ENCODE data around the gene GRIP1. TPM values are rescaled to one million over a fixed set of nuclear protein-coding genes. Genes with fewer than 3 reads are reported as not detected.
A peak's percentile ranks its signal among the peaks of the same experiment; 100 is the strongest.

Gene GRIP1
- total RNA-seq, 6 donors from 2014 or later: 0.33 to 5.2 (median 1.7) TPM

- Histone ChIP-seq H3K36me3 (no peaks in the 10 kb centered on the region), H3K27ac (no peak overlapping the region), H3K4me3 (no peak overlapping the region), H3K4me1 (peaks cover 0 to 5% (median 0%) of the 10 kb centered on the region in 4 donors), H3K27me3 (no peaks in the 10 kb centered on the region), H3K9me3 (no peaks in the 10 kb centered on the region)
- WGBS, 2 donors: 78 to 92% methylated on average over 1 of the region's 1 CpG
- ATAC-seq (ENCODE audit: low FRiP score in 2 of 2) (no peak), DNase-seq (no peak)
- TF ChIP-seq POLR2A (IDR thresholded peaks at IDR 0.05): no peak
- no peak for TF ChIP-seq CTCF (IDR thresholded peaks at IDR 0.05)
- no peak for TF ChIP-seq POLR2AphosphoS5 (IDR thresholded peaks at IDR 0.05)
- TF ChIP-seq EP300 (IDR thresholded peaks at IDR 0.05): no peak
These were observed 12.4 kb downstream of the GRIP1 start for GRCh38 chr12:66666481-66666880.

- Histone ChIP-seq H3K27me3 (no peaks in the 10 kb centered on the region), H3K27ac (no peak overlapping the region), H3K4me1 (peaks cover 0 to 5% (median 0%) of the 10 kb centered on the region in 4 donors), H3K36me3 (no peaks in the 10 kb centered on the region), H3K4me3 (no peak overlapping the region), H3K9me3 (no peaks in the 10 kb centered on the region)
- ATAC-seq (ENCODE audit: low FRiP score in 2 of 2) (no peak), DNase-seq (no peak)
- 78 to 87% methylated on average over 3 of the region's 3 CpGs for WGBS, 2 donors
- no peak for TF ChIP-seq POLR2AphosphoS5 (IDR thresholded peaks at IDR 0.05)
These were observed 13.4 kb downstream of the GRIP1 start for GRCh38 chr12:66665435-66665985.

- Histone ChIP-seq H3K4me3 (no peak overlapping the region), H3K27me3 (no peaks in the 10 kb centered on the region), H3K9me3 (no peaks in the 10 kb centered on the region), H3K36me3 (no peaks in the 10 kb centered on the region), H3K4me1 (peaks cover 0 to 5% (median 0%) of the 10 kb centered on the region in 4 donors), H3K27ac (no peak overlapping the region)
- ATAC-seq (ENCODE audit: low FRiP score in 2 of 2) (no peak), DNase-seq (no peak)
- TF ChIP-seq CTCF (IDR thresholded peaks at IDR 0.05) (no peak), EP300 (IDR thresholded peaks at IDR 0.05) (no peak)
- 59 to 78% methylated on average over 1 of the region's 1 CpG for WGBS, 2 donors
These were observed 14.8 kb downstream of the GRIP1 start for GRCh38 chr12:66664076-66664475.

- no peaks in the 10 kb centered on the region for H3K36me3 ChIP-seq
- no peaks in the 10 kb centered on the region for H3K27me3 ChIP-seq
- 44 to 59% methylated on average over 5 of the region's 5 CpGs for WGBS, 2 donors
- TF ChIP-seq EP300 (IDR thresholded peaks at IDR 0.05): no peak
- no peak for TF ChIP-seq POLR2AphosphoS5 (IDR thresholded peaks at IDR 0.05)
- TF ChIP-seq POLR2A (IDR thresholded peaks at IDR 0.05): no peak
- no peak for TF ChIP-seq CTCF (IDR thresholded peaks at IDR 0.05)
- DNase-seq (peak in 1 of 2 donors; percentile 23), ATAC-seq (ENCODE audit: low FRiP score in 2 of 2) (no peak)
- no peaks in the 10 kb centered on the region for H3K9me3 ChIP-seq
- H3K4me3 ChIP-seq: no peak overlapping the region
- no peak overlapping the region for H3K27ac ChIP-seq
- peaks cover 0 to 5% (median 0%) of the 10 kb centered on the region in 4 donors for H3K4me1 ChIP-seq
These were observed 15.3 kb downstream of the GRIP1 start for GRCh38 chr12:66663611-66664010.

GRCh38 chr12:66662729-66663128, 16.1 kb downstream of the GRIP1 start:
- H3K9me3 ChIP-seq: no peaks in the 10 kb centered on the region
- H3K4me3 ChIP-seq: no peak overlapping the region
- 16 to 19% methylated on average over 1 of the region's 1 CpG for WGBS, 2 donors
- H3K4me1 ChIP-seq: peaks cover 0 to 5% (median 0%) of the 10 kb centered on the region in 4 donors
- H3K36me3 ChIP-seq: no peaks in the 10 kb centered on the region
- no peak for DNase-seq
- TF ChIP-seq EP300 (IDR thresholded peaks at IDR 0.05) (no peak), CTCF (IDR thresholded peaks at IDR 0.05) (no peak), POLR2A (IDR thresholded peaks at IDR 0.05) (no peak), POLR2AphosphoS5 (IDR thresholded peaks at IDR 0.05) (no peak)
- no peaks in the 10 kb centered on the region for H3K27me3 ChIP-seq
- ATAC-seq (ENCODE audit: low FRiP score in 2 of 2): no peak
- no peak overlapping the region for H3K27ac ChIP-seq
